OCI-LY1 (cell line): Measurements from ENCODE around the gene CDH13.

ENCODE experiments used
- H2AFZ ChIP-seq: fragments of 200-600 bp; sonication (generic), shearing (Covaris generic); 2 replicates; pipeline ENCODE4 v1.6.0; 2014; ENCODE audit warnings: antibody characterized with exemption, mild to moderate bottlenecking, low read length
- H3F3A ChIP-seq: fragments of 200-600 bp; sonication (generic), shearing (Covaris generic); 2 replicates; pipeline ENCODE4 v1.6.0; 2014; ENCODE audit warnings: mild to moderate bottlenecking, antibody characterized with exemption, low read length, moderate library complexity; ENCODE audit not compliant: insufficient read depth
- H3K27ac ChIP-seq: fragments of 200-600 bp; sonication (generic); 2 replicates; pipeline ENCODE4 v1.5.1; 2014; ENCODE audit warnings: low read length, mixed run types, mild to moderate bottlenecking, low read depth; ENCODE audit not compliant: poor library complexity, severe bottlenecking
- H3K27me3 ChIP-seq: fragments of 200-600 bp; sonication (generic); 2 replicates; pipeline ENCODE4 v1.6.0; 2014; ENCODE audit warnings: antibody characterized with exemption, mild to moderate bottlenecking, low read length, moderate library complexity; ENCODE audit not compliant: insufficient read depth
- H3K36me3 ChIP-seq: fragments of 200-600 bp; sonication (generic); 2 replicates; pipeline ENCODE4 v1.6.1; 2014; ENCODE audit warnings: mild to moderate bottlenecking, antibody characterized with exemption, low read length, moderate library complexity, mixed read lengths; ENCODE audit not compliant: insufficient read depth
- H3K4me1 ChIP-seq: fragments of 200-600 bp; sonication (generic); 2 replicates; pipeline ENCODE4 v1.5.1; 2014; ENCODE audit warnings: mild to moderate bottlenecking, low read length, moderate library complexity; ENCODE audit not compliant: insufficient read depth, severe bottlenecking
- H3K4me2 ChIP-seq: fragments of 200-600 bp; sonication (generic), shearing (Covaris generic); 2 replicates; pipeline ENCODE4 v1.6.1; 2014; ENCODE audit warnings: low read length
- H3K4me3 ChIP-seq: fragments of 200-600 bp; sonication (generic); 2 replicates; pipeline ENCODE4 v1.5.1; 2014; ENCODE audit warnings: low read length, low read depth, mild to moderate bottlenecking, mixed read lengths; ENCODE audit not compliant: poor library complexity, severe bottlenecking
- H3K79me2 ChIP-seq: fragments of 200-600 bp; shearing (Covaris generic); 2 replicates; pipeline ENCODE4 v1.6.1; 2016; ENCODE audit warnings: mixed run types, low read length, mixed read lengths; ENCODE audit not compliant: insufficient read depth
- H3K9ac ChIP-seq: fragments of 200-600 bp; sonication (generic), shearing (Covaris generic); 2 replicates; pipeline ENCODE4 v1.6.1; 2014; ENCODE audit warnings: mild to moderate bottlenecking, low read length, mixed read lengths
- H3K9me2 ChIP-seq: fragments of 200-600 bp; sonication (generic), shearing (Covaris generic); 2 replicates; pipeline ENCODE4 v1.6.1; 2014; ENCODE audit warnings: low read depth, mild to moderate bottlenecking, low read length, mixed read lengths
- H3K9me3 ChIP-seq: fragments of 200-600 bp; shearing (Covaris generic); 2 replicates; pipeline ENCODE4 v1.6.1; 2014; ENCODE audit warnings: low read length, mixed read lengths
- H4K20me1 ChIP-seq: fragments of 200-600 bp; sonication (generic), shearing (Covaris generic); 2 replicates; pipeline ENCODE4 v1.6.0; 2016; ENCODE audit warnings: mild to moderate bottlenecking, low read length; ENCODE audit not compliant: insufficient read depth
- CTCF ChIP-seq: fragments of 200-600 bp; sonication (generic), shearing (Covaris generic); IDR thresholded peaks from 2 replicates; pipeline ENCODE4 v1.5.1; 2017; ENCODE audit warnings: mild to moderate bottlenecking, antibody characterized with exemption, low read length, moderate library complexity, mixed read lengths
- EZH2 ChIP-seq: fragments of 200-600 bp; sonication (generic), shearing (Covaris generic); IDR thresholded peaks from 2 replicates; pipeline ENCODE4 v1.8.0; 2017; ENCODE audit warnings: borderline replicate concordance, mixed run types, mild to moderate bottlenecking, antibody characterized with exemption, low read length, moderate library complexity, mixed read lengths

Gene CDH13

DNA sequence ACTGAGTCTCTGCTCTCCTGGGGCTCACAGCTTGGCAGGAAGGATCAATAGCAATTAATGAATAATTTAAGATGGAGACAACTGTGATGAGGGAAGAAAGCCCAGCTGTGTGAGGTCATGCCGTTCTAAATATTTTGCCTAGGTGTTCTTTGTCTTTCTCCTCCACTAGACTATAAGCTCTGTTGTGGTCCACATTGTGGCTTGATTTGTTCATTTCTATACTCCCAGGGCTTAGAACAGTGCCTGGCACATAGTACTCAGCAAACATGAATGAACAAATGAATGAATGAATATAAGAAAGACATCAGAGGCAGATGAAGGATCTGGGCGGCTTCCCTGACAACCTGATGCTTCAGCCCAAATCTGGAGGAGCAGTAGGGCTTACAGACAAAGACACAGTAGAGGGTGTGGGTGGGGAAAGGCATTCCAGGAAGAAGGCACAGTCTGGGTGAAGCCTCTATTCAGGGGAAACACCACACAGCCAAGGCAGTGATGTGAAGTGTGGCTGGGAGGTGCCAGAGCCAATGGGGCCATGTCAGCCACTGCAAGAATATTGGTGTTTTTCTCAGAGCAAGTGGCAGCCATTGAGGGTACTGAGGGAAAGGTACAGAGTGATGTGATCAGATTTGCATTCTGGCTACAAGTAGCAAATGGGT is 8.3 kb downstream of the CDH13 start:
- H3K27ac ChIP-seq = no peak overlapping the region
- H3K79me2 ChIP-seq = no peaks in the 10 kb centered on the region
- TF ChIP-seq EZH2 (no peak), CTCF (no peak)
- no peaks in the 10 kb centered on the region for H3K9me2 ChIP-seq
- H3K27me3 ChIP-seq = no peaks in the 10 kb centered on the region
- no peaks in the 10 kb centered on the region for H3K9me3 ChIP-seq
- no peaks in the 10 kb centered on the region for H3F3A ChIP-seq
- no peak overlapping the region for H3K4me2 ChIP-seq
- H3K9ac ChIP-seq = no peak overlapping the region
- no peaks in the 10 kb centered on the region for H3K36me3 ChIP-seq
- H3K4me3 ChIP-seq = no peak overlapping the region
- no peaks in the 10 kb centered on the region for H4K20me1 ChIP-seq
- no peaks in the 10 kb centered on the region for H3K4me1 ChIP-seq
- H2AFZ ChIP-seq = no peak overlapping the region

DNA sequence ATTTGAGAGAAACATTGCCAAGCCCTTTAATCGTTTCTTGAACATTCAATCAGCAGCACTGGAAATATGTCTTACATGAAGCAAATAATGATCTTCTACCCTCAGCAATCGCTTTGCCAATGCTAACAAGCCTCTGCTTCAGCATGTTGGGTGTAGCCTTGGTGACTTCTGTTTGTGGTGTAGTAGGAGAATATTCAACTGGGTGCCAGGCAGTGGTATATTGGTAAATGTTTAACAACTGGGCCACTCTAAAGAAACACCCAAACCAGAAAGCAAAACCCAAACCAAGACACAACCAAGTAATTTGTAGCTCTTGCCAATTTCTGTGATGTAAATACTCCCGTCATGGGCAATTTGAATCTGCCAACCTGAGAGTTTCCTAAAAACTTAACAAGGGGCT is 9.7 kb downstream of the CDH13 start:
- Histone ChIP-seq H2AFZ (no peak overlapping the region), H3K4me3 (no peak overlapping the region), H3K9ac (no peak overlapping the region), H3K4me1 (no peaks in the 10 kb centered on the region), H3K27ac (no peak overlapping the region), H3K27me3 (no peaks in the 10 kb centered on the region), H3F3A (no peaks in the 10 kb centered on the region), H3K36me3 (no peaks in the 10 kb centered on the region), H4K20me1 (no peaks in the 10 kb centered on the region), H3K9me3 (no peaks in the 10 kb centered on the region), H3K4me2 (no peak overlapping the region), H3K79me2 (no peaks in the 10 kb centered on the region), H3K9me2 (no peaks in the 10 kb centered on the region)
- no peak for TF ChIP-seq CTCF
- TF ChIP-seq EZH2 = no peak

- H3F3A ChIP-seq = no peaks in the 10 kb centered on the region
- no peak for TF ChIP-seq EZH2
- TF ChIP-seq CTCF = no peak
- no peak overlapping the region for H3K9ac ChIP-seq
- H3K27ac ChIP-seq = no peak overlapping the region
- no peak overlapping the region for H3K4me2 ChIP-seq
- no peaks in the 10 kb centered on the region for H3K27me3 ChIP-seq
- no peaks in the 10 kb centered on the region for H3K9me3 ChIP-seq
- H2AFZ ChIP-seq = no peak overlapping the region
- no peaks in the 10 kb centered on the region for H3K9me2 ChIP-seq
- no peaks in the 10 kb centered on the region for H3K79me2 ChIP-seq
- H3K36me3 ChIP-seq = no peaks in the 10 kb centered on the region
- no peak overlapping the region for H3K4me3 ChIP-seq
- H4K20me1 ChIP-seq = no peaks in the 10 kb centered on the region
- no peaks in the 10 kb centered on the region for H3K4me1 ChIP-seq
Observed at GRCh38 chr16:82636958-82637357, 10.2 kb downstream of the CDH13 start.
